Kidney epithelial cell (primary cell): ENCODE results near the gene TBL3. TPM values are rescaled to one million over a fixed set of nuclear protein-coding genes. Genes with fewer than 3 reads are reported as not detected.
A peak's percentile ranks its signal among the peaks of the same experiment; 100 is the strongest.

Experiments
- DNase-seq: peaks from one replicate; pipeline ENCODE4 v3.0.0-alpha.2; 2010; ENCODE audit warnings: low read depth
- H3K27me3 ChIP-seq: 2 replicates; pipeline ENCODE4 v1.6.0; 2011; ENCODE audit warnings: low read length; ENCODE audit not compliant: control insufficient read depth, insufficient read depth
- H3K36me3 ChIP-seq: 2 replicates; pipeline ENCODE4 v1.5.1; 2011; ENCODE audit warnings: low read length; ENCODE audit not compliant: control insufficient read depth, insufficient read depth
- H3K4me3 ChIP-seq: 2 replicates; pipeline ENCODE4 v1.5.1; 2011; ENCODE audit warnings: low read depth, mild to moderate bottlenecking, control low read depth, low read length
- CTCF ChIP-seq: IDR thresholded peaks from 2 replicates; pipeline ENCODE4 v1.5.1; 2011; ENCODE audit warnings: mild to moderate bottlenecking, moderate library complexity, low read length, control low read depth, inconsistent platforms; ENCODE audit not compliant: insufficient read depth, poor library complexity, severe bottlenecking
- total RNA-seq: library from RNA; depleted of rRNA; stranded (reverse); fragments of >200 nt; gene quantifications from 2 replicates; pipeline ENCODE4 v1.2.3, GENCODE V29; 2015

The TBL3 gene
- total RNA-seq, 1 donor from 2014 or later, result 70.3 TPM

GRCh38 chr16:1980770-1981087 lies 8.9 kb downstream of the TBL3 start:
- Histone ChIP-seq H3K27me3 (peaks cover 56% of the 10 kb centered on the region), H3K4me3 (no peak overlapping the region), H3K36me3 (peaks cover 4% of the 10 kb centered on the region)
- no peak for DNase-seq
- TF ChIP-seq CTCF, result no peak

GRCh38 chr16:1981398-1981836 lies 9.6 kb downstream of the TBL3 start, which contains the start of gene NOXO1:
NOXO1 (minus strand) TSS chr16:1981469; CDS start chr16:1981179, 290 bp downstream.
- peaks cover 7% of the 10 kb centered on the region for H3K36me3 ChIP-seq
- peaks cover 56% of the 10 kb centered on the region for H3K27me3 ChIP-seq
- DNase-seq, result no peak
- TF ChIP-seq CTCF, result no peak
- no peak within 1 kb of the TSS for H3K4me3 ChIP-seq

- no peak for DNase-seq
- Histone ChIP-seq H3K36me3 (peaks cover 6% of the 10 kb centered on the region), H3K4me3 (no peak overlapping the region), H3K27me3 (peaks cover 56% of the 10 kb centered on the region)
- no peak for TF ChIP-seq CTCF
Observed at GRCh38 chr16:1982013-1982433, 10.2 kb downstream of the TBL3 start.

GRCh38 chr16:1982991-1983543 lies 11.2 kb downstream of the TBL3 start:
- DNase-seq, result no peak
- peaks cover 6% of the 10 kb centered on the region for H3K36me3 ChIP-seq
- TF ChIP-seq CTCF, result peak; percentile 28
- H3K4me3 ChIP-seq, result peak overlapping the region; percentile 50
- peaks cover 56% of the 10 kb centered on the region for H3K27me3 ChIP-seq

GRCh38 chr16:1983544-1984346 lies 11.9 kb downstream of the TBL3 start, which contains the start of gene GFER:
GFER (plus strand) TSS chr16:1984193; CDS start chr16:1984219, 26 bp downstream.
- peak; percentile 14 for TF ChIP-seq CTCF
- DNase-seq, result no peak
- H3K4me3 ChIP-seq, result peak within 1 kb of the TSS; percentile 79
- H3K36me3 ChIP-seq, result peaks cover 6% of the 10 kb centered on the region
- H3K27me3 ChIP-seq, result peaks cover 54% of the 10 kb centered on the region
